Measurements from ENCODE around the gene ATF6B.
A peak's percentile ranks its signal among the peaks of the same experiment; 100 is the strongest.
"Not testable (repeated sequence)": the region's sequence is repeated elsewhere in the genome, so short reads cannot be mapped to it uniquely, and the experiment has no call there.

ATF6B gene

DNA sequence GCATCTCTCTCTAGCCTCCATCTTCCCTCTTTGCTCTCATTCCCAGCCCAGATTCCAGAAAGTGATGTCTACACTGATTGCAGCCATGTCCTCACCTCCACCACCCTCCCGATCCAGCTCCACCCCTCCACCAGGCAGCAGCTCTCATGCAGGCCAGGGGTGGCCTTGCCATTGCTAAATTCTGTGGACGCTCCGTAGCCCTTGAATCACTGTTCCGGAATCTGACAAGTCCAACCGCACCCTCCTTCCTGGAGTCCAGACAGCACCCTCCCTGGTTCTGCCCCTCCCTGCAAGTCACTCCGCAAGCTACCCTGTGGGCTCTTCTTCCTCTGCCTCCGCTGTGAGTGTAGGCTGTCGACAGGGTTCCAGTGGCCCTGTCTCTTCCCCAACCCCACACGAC, 45.1 kb downstream of the ATF6B start:
- no peak for DNase-seq (ENCODE audit: low read depth, low spot score)

DNA sequence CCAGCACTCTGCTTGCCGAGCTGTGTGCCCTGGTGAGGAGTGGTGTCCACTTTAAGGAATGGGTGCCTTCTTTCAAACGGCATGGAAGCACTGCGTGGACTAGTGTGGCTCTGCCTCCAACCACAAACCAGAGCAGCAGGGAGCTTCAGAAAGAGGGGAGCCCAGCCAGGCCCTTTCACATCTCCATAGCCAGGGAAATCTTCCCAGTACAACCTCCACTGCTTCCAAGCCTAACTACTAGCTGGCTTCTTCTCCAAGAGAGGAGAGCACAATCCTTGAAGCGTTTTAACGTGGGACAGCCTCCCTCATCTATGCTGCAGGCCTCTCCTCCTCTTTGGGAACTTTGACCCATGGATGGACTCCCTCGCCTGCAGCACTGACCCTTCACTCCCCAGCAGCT, 45.6 kb downstream of the ATF6B start:
- no peak for DNase-seq (ENCODE audit: low read depth, low spot score)

DNA sequence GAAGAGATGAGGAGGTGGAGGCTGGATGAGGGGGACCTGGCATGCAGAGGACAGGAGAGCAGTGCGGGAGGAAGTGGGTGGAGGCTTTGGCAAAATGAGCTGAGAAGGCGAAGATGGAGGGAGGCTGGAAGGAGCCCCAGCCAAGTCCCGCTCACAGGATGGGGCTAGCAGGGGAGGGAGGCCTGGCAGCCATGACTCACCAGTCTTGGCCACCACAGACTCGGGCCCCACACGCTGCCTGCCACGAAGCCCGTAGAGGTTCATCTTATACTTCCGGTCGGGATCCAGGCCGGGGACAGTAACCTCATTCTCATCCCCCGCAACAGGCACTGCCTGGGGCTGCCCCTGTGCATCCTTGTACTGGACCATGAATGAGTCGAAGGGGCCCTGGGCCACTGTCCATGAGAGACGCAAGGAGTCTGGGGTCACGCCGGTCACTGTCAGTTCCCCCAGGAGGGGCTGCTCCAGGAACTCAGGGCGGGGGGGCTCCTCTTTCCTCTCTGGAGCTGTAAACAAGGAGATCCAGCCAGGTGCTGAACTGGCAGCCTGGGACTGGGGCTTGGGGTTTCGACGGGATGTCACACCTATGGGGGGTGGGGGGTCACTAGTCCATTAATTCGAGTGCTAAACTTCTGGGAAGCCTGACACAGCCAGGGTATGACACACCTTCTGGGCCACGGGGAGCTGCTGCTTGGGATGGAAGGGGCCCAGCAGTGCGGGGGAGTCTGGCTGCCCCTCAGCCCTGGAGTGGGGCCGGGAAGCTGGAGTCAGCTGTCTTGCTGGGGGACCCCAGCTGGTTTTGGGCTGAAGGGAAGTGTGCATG, 46.7 kb downstream of the ATF6B start:
- DNase-seq (ENCODE audit: low read depth, low spot score): peak; percentile 40

DNA sequence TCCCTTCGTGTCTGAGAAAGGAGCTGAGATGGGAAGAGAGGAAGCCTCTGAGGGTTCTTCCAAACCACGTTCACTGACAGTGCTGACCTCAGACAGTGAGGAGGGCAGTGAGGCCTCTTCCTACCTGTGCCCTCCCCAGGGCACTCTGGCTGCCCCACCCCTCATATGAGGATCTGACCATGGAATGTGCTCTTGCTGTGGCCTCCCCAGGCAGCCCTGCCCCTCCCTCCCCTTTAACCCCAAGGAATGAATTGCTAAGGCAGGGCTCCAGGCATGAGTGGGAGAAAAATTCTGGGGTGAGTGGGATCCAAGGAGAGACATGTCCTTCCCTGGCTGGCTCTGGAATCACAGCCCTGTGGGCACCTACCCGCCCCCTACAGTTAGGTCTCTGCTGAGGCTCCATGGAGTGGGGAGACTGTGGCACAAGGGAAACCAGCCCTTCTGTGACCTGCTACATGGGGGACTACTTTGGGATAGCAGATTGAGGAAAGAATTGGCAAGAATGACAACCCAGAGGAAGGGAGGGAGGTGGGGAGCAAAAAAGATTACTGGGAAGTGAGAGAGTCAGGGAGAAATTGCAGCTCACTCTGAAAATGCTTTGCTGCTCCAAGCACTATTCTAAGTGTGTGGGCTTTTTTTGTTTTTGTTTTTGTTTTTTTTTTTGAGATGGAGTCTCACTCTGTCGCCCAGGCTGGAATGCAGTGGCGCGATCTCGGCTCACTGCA, 48.3 kb downstream of the ATF6B start:
- DNase-seq (ENCODE audit: low read depth, low spot score): no peak

DNA sequence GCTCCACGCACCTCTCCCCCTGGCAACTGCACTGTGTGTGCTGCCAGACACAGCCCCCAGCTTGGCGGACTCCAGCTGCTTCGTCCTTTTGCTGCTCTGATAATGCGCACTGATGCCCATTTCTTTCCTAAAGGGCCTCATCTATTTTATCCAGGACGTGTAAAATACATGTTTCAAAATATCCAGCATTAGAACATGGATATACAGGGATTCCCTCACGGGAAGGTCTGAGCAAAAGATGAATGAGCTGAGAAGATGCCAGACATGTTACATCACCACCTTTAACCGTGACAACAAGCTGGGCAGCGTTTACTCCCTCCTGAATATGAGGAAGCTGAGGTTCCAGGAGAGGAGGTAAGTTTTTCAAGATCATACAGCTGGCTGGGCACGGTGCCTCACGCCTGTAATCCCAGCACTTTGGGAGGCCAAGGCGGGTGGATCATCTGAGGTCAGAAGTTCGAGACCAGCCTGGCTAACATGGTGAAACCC, 51.7 kb downstream of the ATF6B start:
- DNase-seq (ENCODE audit: low read depth, low spot score): no peak

DNA sequence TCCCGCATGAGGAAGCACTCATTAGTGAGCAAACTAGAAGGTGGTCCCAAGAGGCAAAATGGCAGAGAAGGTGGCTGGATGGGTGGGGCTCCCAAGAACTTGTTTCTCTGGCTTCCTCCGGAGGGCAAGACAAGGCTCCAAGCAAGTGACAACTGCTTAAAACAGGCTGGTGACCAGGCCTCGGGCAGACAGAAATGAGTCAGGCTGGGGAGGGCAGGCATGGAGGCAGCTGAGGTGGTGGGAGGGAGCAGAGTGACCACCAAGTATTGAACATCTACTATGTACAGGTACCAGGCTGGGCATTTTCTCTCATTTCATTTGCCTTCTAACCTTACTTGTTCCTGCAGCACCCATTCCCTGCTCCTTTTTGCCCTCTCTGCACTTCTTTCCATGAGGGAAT, 52.3 kb downstream of the ATF6B start:
- no peak for DNase-seq (ENCODE audit: low read depth, low spot score)

DNA sequence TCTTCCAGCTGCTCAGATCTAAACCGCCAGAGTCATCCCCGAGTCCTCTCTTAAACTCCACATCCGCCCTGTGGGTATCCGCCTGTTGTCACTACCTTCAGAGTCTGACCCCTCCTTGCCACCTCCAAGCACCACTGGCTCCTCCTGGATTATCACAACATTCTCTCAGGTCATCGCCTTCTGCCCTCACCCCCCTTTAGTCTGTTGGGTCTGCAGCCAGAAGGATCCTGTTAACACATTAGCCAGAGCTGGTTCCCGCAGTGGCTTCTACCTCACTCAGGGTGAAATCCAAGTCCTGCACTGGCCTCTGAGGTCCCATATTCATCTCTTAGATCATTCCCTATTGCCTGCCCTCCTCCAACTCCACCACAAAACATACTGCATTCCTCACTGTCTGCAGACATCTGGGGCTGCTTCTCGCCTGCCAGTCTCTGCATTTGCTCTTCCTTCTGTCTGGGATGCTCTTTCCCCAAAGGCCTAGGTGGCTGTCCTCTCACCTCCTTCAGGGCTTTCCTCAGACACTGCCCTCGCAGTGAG, 53.0 kb downstream of the ATF6B start:
- no peak for DNase-seq (ENCODE audit: low read depth, low spot score)

DNA sequence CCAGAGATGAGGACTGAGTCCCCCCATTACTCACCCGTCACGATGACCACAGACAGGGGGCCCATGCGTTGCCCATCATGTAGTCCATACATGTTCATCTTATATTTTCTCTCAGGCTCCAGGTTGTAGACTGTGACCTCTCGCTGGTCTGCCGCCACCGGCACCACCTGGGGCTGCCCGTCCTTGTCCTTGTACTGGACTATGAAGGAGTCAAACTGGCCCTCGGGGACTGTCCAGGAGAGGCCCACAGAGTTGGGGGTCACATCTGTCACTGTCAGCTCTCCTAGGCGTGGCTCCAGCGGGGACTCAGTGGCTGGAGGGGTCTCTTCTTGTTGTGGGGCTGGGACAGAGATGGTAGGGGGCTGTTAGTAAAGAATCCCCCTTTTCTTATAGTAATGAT, 54.4 kb downstream of the ATF6B start:
- DNase-seq (ENCODE audit: low read depth, low spot score): no peak

DNA sequence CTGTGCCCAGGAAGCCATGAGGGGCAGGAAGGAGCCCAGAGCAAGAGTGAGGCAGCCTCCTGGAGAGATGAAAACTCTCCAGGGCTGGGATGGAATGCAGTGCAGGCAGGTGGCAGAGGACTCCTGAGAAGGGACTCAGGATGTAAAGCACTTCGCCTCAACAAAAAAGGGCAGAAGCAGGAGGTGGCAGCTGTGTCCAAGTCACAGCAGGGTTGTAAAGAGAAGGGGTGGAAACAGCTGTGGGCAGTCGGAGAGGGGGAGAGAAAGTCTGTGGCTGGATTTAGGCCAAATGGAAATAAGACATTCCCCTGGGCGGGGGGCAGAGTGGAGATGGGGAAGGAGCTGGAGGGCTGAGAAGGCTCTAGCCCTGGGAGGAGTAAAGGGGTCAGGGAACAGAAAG, 54.9 kb downstream of the ATF6B start:
- no peak for DNase-seq (ENCODE audit: low read depth, low spot score)

DNA sequence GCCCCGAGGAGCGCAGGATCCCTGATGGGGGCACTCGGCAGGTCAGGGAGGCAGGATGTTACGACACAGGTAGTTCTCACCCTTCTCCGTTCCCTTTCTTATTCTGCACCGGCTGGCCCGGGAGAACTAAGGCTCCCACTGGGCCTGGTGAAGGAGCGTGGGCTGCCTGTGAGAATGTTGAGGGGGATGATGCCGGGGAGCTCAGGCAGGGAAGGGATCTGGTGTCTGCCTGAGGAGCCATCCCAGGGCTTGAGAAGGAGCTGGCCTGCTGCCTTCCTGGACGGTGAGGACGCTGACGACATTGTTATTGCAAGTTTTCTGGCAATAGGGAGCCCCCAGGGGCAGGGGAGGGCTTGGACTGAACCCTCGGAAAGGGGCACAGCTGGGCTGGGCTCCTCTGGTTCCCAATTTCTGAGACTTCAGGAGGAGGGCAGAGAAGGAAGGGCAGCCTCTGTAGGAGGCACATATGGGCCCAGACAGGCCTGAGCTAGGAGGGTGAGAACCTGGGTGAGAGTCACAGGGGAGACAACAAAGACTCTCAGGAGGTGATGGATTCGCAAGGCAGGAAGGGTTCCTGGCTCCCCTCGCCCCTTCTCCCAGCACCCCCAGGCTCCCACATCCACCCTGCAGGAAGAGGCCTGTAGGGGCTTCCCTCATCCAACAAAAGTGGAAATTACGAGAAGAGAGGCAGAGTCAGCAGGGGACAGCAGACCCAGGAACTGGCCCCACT, 57.1 kb downstream of the ATF6B start:
- DNase-seq (ENCODE audit: low read depth, low spot score): no peak

DNA sequence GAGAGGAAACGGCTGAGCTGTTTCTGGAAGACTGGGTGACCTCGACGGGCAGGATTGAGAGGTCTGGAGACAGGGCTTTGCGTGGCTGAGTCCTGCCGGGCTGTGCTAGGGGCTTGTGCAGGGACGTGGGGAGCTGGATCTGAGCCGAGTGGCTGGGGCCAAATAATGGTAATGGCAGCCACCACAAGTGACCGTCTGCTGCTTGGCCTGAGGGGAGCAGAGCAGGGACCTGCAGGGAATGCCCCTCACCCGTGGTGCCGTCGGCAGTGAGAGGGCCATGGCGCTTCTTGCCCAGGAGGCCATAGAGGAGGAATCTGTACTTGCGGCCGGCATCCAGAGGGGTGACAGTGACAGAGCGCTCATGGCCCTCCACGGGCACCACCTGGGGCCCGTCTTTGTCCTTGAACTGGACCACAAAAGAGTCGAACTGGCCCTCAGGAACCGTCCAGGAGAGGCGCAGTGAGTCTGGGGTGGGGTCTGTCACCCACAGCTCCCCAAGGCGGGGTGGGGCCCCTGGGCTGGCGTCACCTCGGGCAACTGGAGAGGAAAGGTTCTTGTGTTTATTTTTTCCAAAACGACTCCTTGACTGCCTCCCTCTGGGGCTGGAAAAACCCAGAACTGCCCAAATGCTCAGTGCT, 58.0 kb downstream of the ATF6B start:
- DNase-seq (ENCODE audit: low read depth, low spot score): no peak

DNA sequence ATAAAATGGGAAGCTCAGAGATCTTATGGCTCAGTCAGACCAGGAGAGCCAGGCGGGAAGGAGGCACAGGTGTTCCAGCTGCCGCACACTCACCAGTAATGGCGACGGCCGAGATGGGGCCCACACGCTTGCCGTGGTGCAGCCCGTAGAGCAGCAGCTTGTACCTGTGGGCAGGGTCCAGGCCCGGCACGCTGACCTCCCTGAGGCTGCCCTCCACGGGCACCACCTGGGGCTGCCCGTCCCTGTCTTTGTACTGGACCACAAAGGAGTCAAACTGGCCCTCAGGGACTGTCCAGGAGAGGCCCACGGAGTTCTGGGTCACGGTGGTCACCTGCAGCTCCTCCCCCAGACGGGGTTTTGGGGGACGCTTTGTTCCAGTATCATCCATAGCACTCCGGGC, 58.6 kb downstream of the ATF6B start:
- DNase-seq (ENCODE audit: low read depth, low spot score): no peak

DNA sequence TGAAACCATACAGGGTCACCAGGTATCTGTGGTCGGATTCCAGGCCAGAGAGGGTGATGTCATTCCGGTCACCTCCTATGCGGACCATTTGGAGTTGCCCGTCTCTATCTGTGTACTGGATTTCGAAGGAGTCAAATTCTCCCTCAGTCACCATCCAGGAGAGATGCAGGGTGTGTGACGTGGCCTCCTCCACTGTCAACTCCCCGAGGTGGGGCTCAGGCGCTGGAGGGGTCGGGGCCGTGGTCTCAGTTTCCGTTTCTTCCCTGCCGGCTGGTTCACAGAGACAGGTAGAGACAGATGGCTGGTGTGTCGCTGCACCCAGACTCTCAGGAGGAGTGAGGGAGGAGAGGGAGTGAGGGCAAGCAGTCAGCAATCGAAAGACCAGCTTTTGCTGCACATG, 59.2 kb downstream of the ATF6B start:
- DNase-seq (ENCODE audit: low read depth, low spot score): no peak

DNA sequence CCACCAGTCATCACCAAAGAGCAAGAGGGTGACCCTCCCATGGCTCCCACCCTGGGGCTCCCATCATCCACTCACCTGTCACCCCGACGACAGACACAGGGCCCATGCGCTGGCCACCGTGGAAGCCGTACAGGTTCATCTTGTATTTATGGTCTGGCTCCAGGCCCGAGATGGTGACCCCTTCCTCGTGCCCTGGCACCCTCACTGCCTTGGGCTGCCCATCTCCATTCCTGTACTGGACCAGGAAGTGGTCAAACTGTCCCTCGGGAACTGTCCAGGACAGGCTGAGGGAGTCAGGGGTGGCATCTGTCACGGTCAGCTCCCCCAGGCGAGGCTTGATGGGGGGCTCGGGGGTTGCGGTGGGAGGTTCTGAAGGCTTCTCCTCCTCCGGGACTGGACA, 59.7 kb downstream of the ATF6B start:
- not testable (repeated sequence) for DNase-seq (ENCODE audit: low read depth, low spot score)

DNA sequence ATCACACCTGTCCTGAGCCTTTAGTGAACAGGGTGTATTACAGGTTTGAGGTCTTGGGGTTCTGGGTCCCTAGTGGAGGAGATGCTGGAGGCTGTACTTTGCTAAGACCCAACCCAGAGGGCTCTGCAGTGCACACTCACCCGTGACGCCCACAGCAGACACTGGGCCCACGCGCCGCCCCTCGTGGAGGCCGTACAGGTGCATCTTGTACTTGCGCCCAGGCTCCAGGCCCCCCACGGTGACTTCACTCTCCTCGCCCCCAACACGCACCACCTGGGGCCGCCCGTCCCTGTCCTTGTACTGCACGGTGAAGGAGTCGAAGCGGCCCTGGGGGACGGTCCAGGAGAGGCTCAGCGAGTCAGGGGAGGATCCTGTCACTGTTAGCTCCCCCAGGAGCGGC, 60.5 kb downstream of the ATF6B start:
- not testable (repeated sequence) for DNase-seq (ENCODE audit: low read depth, low spot score)
